Liver (tissue), 9 donors: ENCODE measurements around the gene NDFIP1. TPM values are rescaled to one million over a fixed set of nuclear protein-coding genes. Genes with fewer than 3 reads are reported as not detected.

ENCODE experiments used
- DNase-seq: peaks from one replicate; pipeline ENCODE4 v3.0.0-alpha.2; 2017; ENCODE audit warnings: low spot score
- H3K27ac ChIP-seq, 2 donors: one replicate each; pipeline ENCODE4 v1.7.0; 2013; ENCODE audit warnings: inconsistent platforms in 2 of 2, low read length in 2 of 2, control low read depth in 1 of 2, low read depth in 1 of 2, mild to moderate bottlenecking in 1 of 2
- H3K27me3 ChIP-seq, 4 donors: one replicate each; pipeline versions ENCODE4 v1.6.1 to v1.7.0; 2013; ENCODE audit warnings: low read length in 3 of 4, inconsistent platforms in 1 of 4, mild to moderate bottlenecking in 1 of 4, moderate library complexity in 1 of 4; ENCODE audit not compliant: control insufficient read depth in 4 of 4, insufficient read depth in 4 of 4
- H3K36me3 ChIP-seq, 4 donors: one replicate each; pipeline versions ENCODE4 v1.6.1 to v1.7.0; 2013; ENCODE audit warnings: low read length in 3 of 4, mild to moderate bottlenecking in 3 of 4, low read depth in 1 of 4, moderate library complexity in 1 of 4; ENCODE audit not compliant: control insufficient read depth in 4 of 4, insufficient read depth in 3 of 4
- H3K4me1 ChIP-seq, 4 donors: one replicate each; pipeline versions ENCODE4 v1.6.1 to v1.7.0; 2013; ENCODE audit warnings: low read length in 3 of 4, mild to moderate bottlenecking in 3 of 4, moderate library complexity in 1 of 4; ENCODE audit not compliant: control insufficient read depth in 4 of 4, insufficient read depth in 4 of 4
- H3K4me3 ChIP-seq, 3 donors: one replicate each; pipeline versions ENCODE4 v1.6.1 to v1.7.0; 2013; ENCODE audit warnings: low read length in 3 of 3, control low read depth in 1 of 3, low read depth in 1 of 3, mild to moderate bottlenecking in 1 of 3
- H3K9ac ChIP-seq, 2 donors: one replicate each; pipeline ENCODE4 v1.7.0; 2013; ENCODE audit warnings: low read length in 2 of 2, mild to moderate bottlenecking in 2 of 2, moderate library complexity in 2 of 2, control low read depth in 1 of 2, low read depth in 1 of 2
- H3K9me3 ChIP-seq, 4 donors: one replicate each; pipeline versions ENCODE4 v1.6.1 to v1.7.0; 2013; ENCODE audit warnings: low read length in 3 of 4; ENCODE audit not compliant: control insufficient read depth in 4 of 4
- ATF3 ChIP-seq: IDR thresholded peaks from 2 replicates; pipeline ENCODE4 v1.6.1; 2016; ENCODE audit warnings: antibody characterized with exemption
- EGR1 ChIP-seq, 2 donors: IDR thresholded peaks; 2 replicates each; pipeline ENCODE4 v1.6.1; 2016 to 2018; ENCODE audit warnings: antibody characterized with exemption in 2 of 2, low read depth in 2 of 2
- FOXA1 ChIP-seq: IDR thresholded peaks from 2 replicates; pipeline ENCODE4 v1.6.1; 2016; ENCODE audit warnings: antibody characterized with exemption
- FOXA2 ChIP-seq: IDR thresholded peaks from 2 replicates; pipeline ENCODE4 v1.6.1; 2016; ENCODE audit warnings: antibody characterized with exemption
- GABPA ChIP-seq, 2 donors: IDR thresholded peaks in 1 of 2; conservative IDR thresholded peaks in 1 of 2; 2 replicates each; pipeline ENCODE4 v1.6.1; 2016; ENCODE audit warnings: antibody characterized with exemption in 2 of 2, mild to moderate bottlenecking in 1 of 2, moderate library complexity in 1 of 2
- HNF4A ChIP-seq, 2 donors: conservative IDR thresholded peaks; 2 replicates each; pipeline ENCODE4 v1.6.1; 2016; ENCODE audit warnings: antibody characterized with exemption in 2 of 2, mild to moderate bottlenecking in 2 of 2
- HNF4G ChIP-seq: IDR thresholded peaks from 2 replicates; pipeline ENCODE4 v1.6.1; 2016; ENCODE audit warnings: antibody characterized with exemption
- JUND ChIP-seq, 2 donors: IDR thresholded peaks; 2 replicates each; pipeline ENCODE4 v1.6.1; 2016; ENCODE audit warnings: antibody characterized with exemption in 2 of 2
- MAX ChIP-seq: IDR thresholded peaks from 2 replicates; pipeline ENCODE4 v1.6.1; 2016; ENCODE audit warnings: antibody characterized with exemption
- NR2F2 ChIP-seq: IDR thresholded peaks from 2 replicates; pipeline ENCODE4 v1.6.1; 2016; ENCODE audit warnings: antibody characterized with exemption
- RAD21 ChIP-seq, 2 donors: IDR thresholded peaks; 2 replicates each; pipeline ENCODE4 v1.6.1; 2016; ENCODE audit warnings: antibody characterized with exemption in 2 of 2, mild to moderate bottlenecking in 2 of 2
- REST ChIP-seq: IDR thresholded peaks from 2 replicates; pipeline ENCODE4 v1.6.1; 2016; ENCODE audit warnings: antibody characterized with exemption, mild to moderate bottlenecking
- RXRA ChIP-seq, 2 donors: IDR thresholded peaks; 2 replicates each; pipeline ENCODE4 v1.6.1; 2017 to 2018; ENCODE audit warnings: antibody characterized with exemption in 2 of 2, mild to moderate bottlenecking in 1 of 2
- SP1 ChIP-seq: IDR thresholded peaks from 2 replicates; pipeline ENCODE4 v1.6.1; 2018; ENCODE audit warnings: antibody characterized with exemption, mild to moderate bottlenecking
- TAF1 ChIP-seq: conservative IDR thresholded peaks from 2 replicates; pipeline ENCODE4 v1.6.1; 2016; ENCODE audit warnings: antibody characterized with exemption, mild to moderate bottlenecking
- YY1 ChIP-seq: IDR thresholded peaks from 2 replicates; pipeline ENCODE4 v1.6.1; 2016; ENCODE audit warnings: antibody characterized with exemption, mild to moderate bottlenecking
- ZBTB33 ChIP-seq: IDR thresholded peaks from 2 replicates; pipeline ENCODE4 v1.6.1; 2016; ENCODE audit warnings: antibody characterized with exemption
- WGBS: extraction: QIAGEN DNeasy Blood & Tissue Kit; methylation state at CpG from one replicate; pipeline ENCODE4 v1.1.7; 2013; 5-methylcytosine and 5-hydroxymethylcytosine counted together
- polyA plus RNA-seq, 2 donors: library from polyadenylated mRNA; stranded (reverse) in 1 of 2; unstranded in 1 of 2; fragments of 200-250 nt in 1 of 2; fragments of >200 nt in 1 of 2; fragmentation: Nextera tagmentation in 1 of 2; extraction: Ambion mirVana in 1 of 2; gene quantifications; one replicate each; pipeline versions ENCODE4 v1.2.1 to v1.2.3, GENCODE V29; 2013 to 2015
- total RNA-seq, 2 donors: library from RNA; depleted of rRNA; stranded (reverse); fragments of >200 nt; gene quantifications; one replicate each; pipeline ENCODE4 v1.2.3, GENCODE V29; 2014
- TF ChIP-seq, protein P1 (sequence below): fragments of 150-350 bp; IDR thresholded peaks from 2 replicates; pipeline ENCODE4 v1.5.1; 2017; ENCODE audit warnings: improper control_type of control experiment, low read depth, low read length; ENCODE audit not compliant: missing input control
- donor health status: healthy.
- donor health status: healthy.
- donor health status: healthy.
- donor health status: healthy.
- donor health status: healthy.

Gene NDFIP1
- total and polyA plus RNA-seq, 4 donors = 43.5 to 68.1 (median 57.1) TPM

DNA sequence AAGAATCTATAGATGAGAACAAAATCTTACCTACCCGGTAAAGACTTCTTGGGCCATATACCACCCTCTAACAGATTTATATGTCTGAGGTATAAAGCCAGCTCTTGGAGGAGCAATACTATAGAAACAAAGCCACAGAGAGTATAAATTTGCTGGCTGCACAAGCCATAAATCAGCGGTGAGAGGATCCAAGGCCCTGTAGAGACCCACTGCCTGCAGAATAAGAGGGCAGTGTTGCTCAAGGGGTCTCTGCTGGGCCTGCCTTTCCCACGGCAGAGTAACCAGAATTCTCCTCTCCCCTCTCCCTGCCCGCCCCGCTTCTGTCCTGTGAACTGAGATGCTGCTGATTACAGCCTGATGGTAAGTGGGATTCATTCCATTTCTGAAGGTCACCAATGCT, 89.2 kb downstream of the NDFIP1 start:
- Histone ChIP-seq H3K4me1 (no peaks in the 10 kb centered on the region), H3K27me3 (no peaks in the 10 kb centered on the region), H3K27ac (no peak overlapping the region), H3K4me3 (no peak overlapping the region), H3K36me3 (no peaks in the 10 kb centered on the region), H3K9me3 (no peaks in the 10 kb centered on the region), H3K9ac (no peak overlapping the region)
- TF ChIP-seq GABPA (IDR thresholded peaks at IDR 0.05 in 1 of 2, conservative IDR thresholded peaks at IDR 0.05 in 1 of 2) (no peak), RAD21 (IDR thresholded peaks at IDR 0.05) (no peak), REST (no peak), HNF4A (conservative IDR thresholded peaks at IDR 0.05) (no peak), SP1 (no peak), FOXA1 (no peak), ZBTB33 (no peak), RXRA (IDR thresholded peaks at IDR 0.05) (no peak), TAF1 (no peak), JUND (IDR thresholded peaks at IDR 0.05) (no peak), MAX (no peak), YY1 (no peak), NR2F2 (no peak), EGR1 (IDR thresholded peaks at IDR 0.05; ENCODE audit: low read depth in 2 of 2) (no peak), ATF3 (no peak), HNF4G (no peak), FOXA2 (no peak)
- TF ChIP-seq, protein P1, sequence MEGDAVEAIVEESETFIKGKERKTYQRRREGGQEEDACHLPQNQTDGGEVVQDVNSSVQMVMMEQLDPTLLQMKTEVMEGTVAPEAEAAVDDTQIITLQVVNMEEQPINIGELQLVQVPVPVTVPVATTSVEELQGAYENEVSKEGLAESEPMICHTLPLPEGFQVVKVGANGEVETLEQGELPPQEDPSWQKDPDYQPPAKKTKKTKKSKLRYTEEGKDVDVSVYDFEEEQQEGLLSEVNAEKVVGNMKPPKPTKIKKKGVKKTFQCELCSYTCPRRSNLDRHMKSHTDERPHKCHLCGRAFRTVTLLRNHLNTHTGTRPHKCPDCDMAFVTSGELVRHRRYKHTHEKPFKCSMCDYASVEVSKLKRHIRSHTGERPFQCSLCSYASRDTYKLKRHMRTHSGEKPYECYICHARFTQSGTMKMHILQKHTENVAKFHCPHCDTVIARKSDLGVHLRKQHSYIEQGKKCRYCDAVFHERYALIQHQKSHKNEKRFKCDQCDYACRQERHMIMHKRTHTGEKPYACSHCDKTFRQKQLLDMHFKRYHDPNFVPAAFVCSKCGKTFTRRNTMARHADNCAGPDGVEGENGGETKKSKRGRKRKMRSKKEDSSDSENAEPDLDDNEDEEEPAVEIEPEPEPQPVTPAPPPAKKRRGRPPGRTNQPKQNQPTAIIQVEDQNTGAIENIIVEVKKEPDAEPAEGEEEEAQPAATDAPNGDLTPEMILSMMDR = no peak
- DNase-seq = no peak
- WGBS = 92% methylated on average over 5 of the region's 5 CpGs

GRCh38 chr5:142199388-142199787, 90.8 kb downstream of the NDFIP1 start:
- WGBS = 97% methylated on average over 8 of the region's 8 CpGs
- H3K27me3 ChIP-seq = no peaks in the 10 kb centered on the region

More at GRCh38 chr5:142199388-142199787, 90.8 kb downstream of the NDFIP1 start:
- Histone ChIP-seq H3K9me3 (no peaks in the 10 kb centered on the region), H3K4me1 (no peaks in the 10 kb centered on the region), H3K4me3 (no peak overlapping the region), H3K36me3 (no peaks in the 10 kb centered on the region), H3K27ac (no peak overlapping the region), H3K9ac (no peak overlapping the region)
- TF ChIP-seq EGR1 (IDR thresholded peaks at IDR 0.05; ENCODE audit: low read depth in 2 of 2) (no peak), SP1 (no peak), ZBTB33 (no peak), FOXA1 (no peak), FOXA2 (no peak), YY1 (no peak), ATF3 (no peak), RAD21 (IDR thresholded peaks at IDR 0.05) (no peak)
- no peak for DNase-seq
